SW480 (cell line): Measurements from ENCODE around the gene SLC7A1.

Source experiments
- DNase-seq: peaks from one replicate; pipeline ENCODE4 v3.0.0-alpha.2; 2016; ENCODE audit warnings: low spot score

SLC7A1 gene

DNA sequence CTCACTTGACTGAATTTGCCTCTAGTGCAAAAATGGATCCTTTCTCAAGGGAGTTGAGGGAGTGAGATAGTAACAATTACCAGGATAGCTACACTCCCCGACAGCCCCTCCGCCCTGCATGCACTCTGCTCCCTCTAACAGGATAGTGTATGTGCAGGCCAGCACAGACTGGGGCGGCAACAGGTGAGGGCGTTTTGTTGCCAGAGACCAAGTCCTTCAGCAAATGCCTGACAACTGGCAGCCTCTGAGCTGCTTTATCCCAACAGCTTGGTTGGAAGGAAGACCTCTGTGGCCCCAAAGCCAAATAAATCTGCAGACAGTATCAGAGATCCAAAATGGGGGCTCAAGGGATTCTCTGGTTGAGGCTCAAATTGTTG is 86.6 kb downstream of the SLC7A1 start:
- DNase-seq, result no peak

DNA sequence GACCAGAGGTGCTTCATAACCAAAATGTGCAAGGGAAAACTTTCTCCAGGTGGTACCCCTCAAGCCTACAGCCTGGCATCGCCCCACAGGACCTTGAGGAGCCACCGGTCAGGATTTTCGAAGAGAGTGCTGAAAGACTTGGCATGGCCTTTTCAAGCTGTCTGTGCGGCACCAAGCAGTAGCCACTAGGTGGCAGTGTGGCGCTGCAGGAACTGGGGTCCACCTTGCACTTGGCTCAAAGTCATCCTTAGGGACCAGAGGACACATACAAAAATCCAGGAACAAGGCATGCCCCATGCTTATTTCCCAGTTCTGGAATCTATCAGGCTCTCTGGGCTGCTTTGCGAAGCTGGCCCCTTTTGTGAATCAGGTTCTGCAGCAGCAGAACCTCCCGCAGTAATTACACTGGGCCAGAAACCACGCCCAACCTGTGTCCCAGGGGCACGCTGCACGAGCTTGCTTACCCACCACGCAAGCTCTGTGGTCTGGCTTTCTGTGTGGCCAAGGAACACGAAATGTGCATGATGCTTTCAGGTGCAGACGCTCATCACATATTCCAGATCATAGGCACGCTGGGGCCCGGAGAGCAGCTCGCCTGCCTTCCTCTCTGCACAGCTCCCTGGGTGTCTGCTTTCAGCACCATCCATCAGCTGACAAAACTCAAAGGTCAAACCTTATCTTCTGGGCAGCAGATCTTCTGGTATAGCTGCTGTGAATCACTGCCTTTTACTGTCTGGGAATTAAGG is 87.2 kb downstream of the SLC7A1 start:
- peak; percentile 70 for DNase-seq

GRCh38 chr13:29507356-29507755 is 88.1 kb downstream of the SLC7A1 start:
- DNase-seq, result no peak

GRCh38 chr13:29505950-29506349 is 89.5 kb downstream of the SLC7A1 start:
- DNase-seq, result no peak

- no peak for DNase-seq
These were observed 90.0 kb downstream of the SLC7A1 start for GRCh38 chr13:29505511-29505910.

DNA sequence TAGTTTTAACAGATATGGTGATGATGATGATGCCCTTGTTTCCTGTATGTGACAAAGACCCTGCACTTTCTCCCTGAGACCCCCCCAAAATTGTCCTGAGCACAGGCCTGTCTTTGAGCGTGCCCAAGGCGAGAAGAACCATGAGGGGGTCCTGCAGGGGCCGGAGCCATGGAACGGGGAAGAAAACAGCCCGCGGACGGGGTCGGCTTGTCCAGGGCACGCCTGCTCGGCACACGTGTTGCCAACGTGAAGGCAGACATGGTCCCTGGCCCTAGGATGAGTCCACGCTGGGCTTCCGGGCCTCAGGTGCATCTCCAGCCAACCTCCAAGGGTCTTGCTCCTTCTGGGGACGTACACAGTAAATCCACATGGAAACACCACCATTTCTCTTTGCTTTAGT is 90.8 kb downstream of the SLC7A1 start:
- DNase-seq, result no peak

GRCh38 chr13:29503041-29503837 is 92.2 kb downstream of the SLC7A1 start:
- no peak for DNase-seq

GRCh38 chr13:29502391-29503008 is 93.0 kb downstream of the SLC7A1 start:
- DNase-seq, result no peak

DNA sequence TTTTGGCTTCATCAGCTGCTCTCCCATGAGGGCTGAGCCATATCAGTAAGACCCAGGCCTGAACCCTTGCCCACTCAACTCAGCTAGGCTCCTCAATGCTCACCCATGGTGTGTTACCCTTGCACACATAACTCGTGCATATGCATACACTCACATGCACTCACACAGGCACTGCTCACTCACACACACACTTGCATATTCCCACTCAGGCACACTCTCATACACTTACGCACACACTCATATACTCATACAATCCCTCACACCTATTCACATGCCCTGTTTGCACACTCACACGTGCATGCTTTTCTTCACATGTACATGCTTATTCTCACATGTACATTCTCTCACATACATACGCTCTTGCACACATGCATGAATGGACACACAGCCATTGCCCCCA is 93.8 kb downstream of the SLC7A1 start:
- DNase-seq, result no peak

GRCh38 chr13:29500386-29500785 is 95.1 kb downstream of the SLC7A1 start:
- DNase-seq, result no peak

DNA sequence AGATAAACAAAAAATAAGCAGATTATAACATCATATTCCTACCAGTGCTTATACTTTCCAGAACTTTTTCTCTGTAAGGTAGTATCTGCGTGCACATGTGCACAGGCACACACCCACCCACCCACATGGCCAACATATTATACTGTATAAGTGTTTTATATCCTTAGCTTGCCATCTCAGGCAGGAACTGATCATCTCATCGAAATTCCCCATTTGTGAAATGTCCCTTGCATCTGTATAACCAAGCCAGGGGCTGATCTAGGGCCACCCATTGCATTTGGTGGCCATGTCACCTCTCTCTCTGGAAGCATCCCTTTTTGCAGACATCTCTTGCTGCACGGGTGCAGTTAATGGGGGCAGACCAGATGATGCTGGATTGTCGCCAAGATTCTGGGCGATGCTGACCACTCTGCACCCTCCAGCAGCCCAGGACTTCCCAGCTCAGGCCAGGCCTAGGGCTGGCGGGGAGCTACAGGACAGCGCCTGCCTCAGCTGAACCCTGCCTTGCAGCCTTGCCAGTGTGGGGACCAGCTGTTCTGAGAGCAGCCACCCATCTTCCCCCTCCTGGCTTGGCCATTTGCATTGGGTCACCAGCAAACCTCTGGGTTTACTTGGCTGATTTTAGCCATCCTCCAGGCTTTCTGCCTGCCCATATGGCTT is 95.9 kb downstream of the SLC7A1 start:
- DNase-seq, result no peak

DNA sequence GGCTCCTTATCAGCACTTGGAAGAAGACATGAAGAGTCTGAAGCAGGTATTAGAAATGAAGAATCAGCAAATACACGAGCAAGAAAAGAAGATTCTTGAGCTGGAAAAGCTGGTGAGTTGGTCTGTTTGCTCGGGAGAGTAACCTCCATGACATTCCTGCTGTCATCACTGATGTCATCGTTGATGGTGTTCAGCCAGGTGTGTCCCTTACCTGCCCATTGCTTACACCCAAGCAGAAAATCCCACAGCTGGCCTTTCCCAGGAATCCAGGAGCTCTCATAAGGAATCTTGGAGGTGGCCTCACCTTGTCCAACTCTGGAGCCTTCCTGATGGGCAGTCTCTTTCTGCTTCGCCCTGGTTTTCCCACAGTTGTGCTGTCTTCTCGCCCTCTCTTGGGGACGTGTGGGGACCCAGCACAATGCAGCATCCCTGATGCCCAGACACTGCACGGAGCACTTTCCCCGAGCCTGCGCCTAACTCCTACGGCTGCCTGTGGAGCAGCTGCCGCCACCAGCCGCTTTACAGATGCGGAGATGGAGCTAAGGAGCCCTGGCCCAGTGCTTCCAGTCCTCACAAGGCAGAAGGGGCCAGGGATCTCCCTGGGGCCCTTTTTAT is 97.0 kb downstream of the SLC7A1 start:
- DNase-seq, result no peak

- no peak for DNase-seq
These were observed 98.3 kb downstream of the SLC7A1 start for GRCh38 chr13:29497137-29497654.

GRCh38 chr13:29496241-29496712 is 99.2 kb downstream of the SLC7A1 start:
- no peak for DNase-seq

GRCh38 chr13:29494520-29494919 is 101.0 kb downstream of the SLC7A1 start:
- DNase-seq, result no peak

- DNase-seq, result no peak
These were observed 101.7 kb downstream of the SLC7A1 start for GRCh38 chr13:29493796-29494195.

GRCh38 chr13:29491248-29491647 is 104.2 kb downstream of the SLC7A1 start:
- no peak for DNase-seq

DNA sequence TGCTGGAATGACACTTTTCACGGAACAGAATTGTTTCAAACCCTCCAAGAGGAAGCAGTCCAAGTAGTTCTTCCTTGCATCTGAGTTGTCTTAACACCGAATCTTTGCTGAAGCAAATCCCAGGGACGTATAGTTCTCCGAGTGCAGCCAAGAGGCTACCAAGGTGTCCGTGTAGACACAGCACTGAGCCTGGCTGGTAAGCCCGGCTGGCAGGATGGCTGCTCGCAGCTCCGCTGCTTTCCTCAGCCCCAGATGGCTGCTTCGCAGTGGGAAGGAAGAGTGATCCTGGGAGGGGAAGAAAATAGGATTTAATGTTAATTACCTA is 105.0 kb downstream of the SLC7A1 start:
- no peak for DNase-seq

DNA sequence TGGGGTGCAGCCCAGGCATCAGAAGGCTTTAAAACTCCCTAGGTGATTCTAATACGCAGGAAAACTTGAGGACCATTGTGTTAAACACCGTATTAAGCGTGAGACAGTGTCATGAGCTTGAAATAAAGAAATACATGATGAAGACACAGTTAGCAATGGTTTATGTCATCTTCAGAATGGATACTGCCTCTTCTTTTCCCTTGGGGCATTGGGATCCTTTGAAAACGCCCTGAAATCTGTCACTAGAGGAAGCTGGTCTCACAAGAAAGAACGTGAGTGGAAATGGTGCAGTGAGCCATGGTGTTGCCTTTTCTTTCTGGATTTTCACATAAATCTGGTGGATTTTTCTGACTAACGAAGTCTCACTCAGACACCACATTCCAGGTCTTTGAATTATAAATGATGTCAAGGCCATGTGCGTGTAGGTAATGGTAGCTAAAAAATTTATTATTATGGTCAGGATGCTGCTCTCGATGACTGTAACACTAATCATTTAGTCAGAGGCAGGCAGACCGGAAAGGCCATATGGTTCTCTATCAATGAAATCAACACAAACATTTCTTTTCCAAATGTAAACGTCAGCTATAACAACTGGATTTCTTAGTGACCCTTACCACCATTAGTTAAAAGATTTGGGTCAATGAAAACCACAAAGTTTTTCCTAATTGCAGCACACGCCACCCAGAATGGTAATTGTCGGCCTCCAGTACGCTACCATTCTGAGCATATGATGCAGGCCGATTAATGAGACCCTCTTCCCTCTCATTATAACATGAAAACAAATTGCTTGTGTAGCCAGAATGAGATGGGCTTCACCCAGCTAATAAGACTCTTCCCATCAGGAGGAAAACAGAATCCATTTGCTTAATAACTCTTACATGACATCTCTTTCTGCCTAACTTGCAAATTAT is 105.6 kb downstream of the SLC7A1 start:
- DNase-seq, result no peak

GRCh38 chr13:29487466-29488454 is 107.7 kb downstream of the SLC7A1 start:
- no peak for DNase-seq
